ENCODE measurements around the gene FAM181A. TPM values are rescaled to one million over a fixed set of nuclear protein-coding genes. Genes with fewer than 3 reads are reported as not detected.
A peak's percentile ranks its signal among the peaks of the same experiment; 100 is the strongest.

The FAM181A gene
- total RNA-seq, 1 experiment from 2014 or later = not detected

- DNase-seq (ENCODE audit: low read depth, low spot score) (no peak), ATAC-seq (no peak)
- in situ Hi-C loops (cut with HindIII; ENCODE audit: low pct_unique_long_range_greater_than_20kb, low sequenced_read_pairs) (no loop called here), intact Hi-C loops (cut with micrococcal nuclease; ENCODE audit: unreplicated experiment) (no loop called here)
- no peaks in the 10 kb centered on the region for H3K27me3 ChIP-seq (ENCODE audit: control insufficient read depth, insufficient read depth, low read length)
- H3K36me3 ChIP-seq (ENCODE audit: control insufficient read depth, insufficient read depth, low read length) = no peaks in the 10 kb centered on the region
- peaks cover 40% of the 10 kb centered on the region for H3K4me1 ChIP-seq (ENCODE audit: control insufficient read depth, insufficient read depth, low read length)
- POLR2A ChIA-PET = no interaction called here
- CTCF ChIA-PET = interaction anchor here (1.5 kb wide), 1 partner anchor 19 kb away, joined by 7 read pairs; no protein-coding TSS in a partner anchor
- H3K4me3 ChIP-seq (ENCODE audit: low read depth in 2 of 2, low read length in 2 of 2) = no peak overlapping the region
- no peaks in the 10 kb centered on the region for H3K9me3 ChIP-seq (ENCODE audit: control insufficient read depth, insufficient read depth, low read depth, low read length)
- H3K27ac ChIP-seq (ENCODE audit: low read length) = peak overlapping the region; percentile 77
- no peak for TF ChIP-seq SIN3A (IDR thresholded peaks at IDR 0.05; ENCODE audit: borderline replicate concordance, insufficient read depth, low read depth, low read length)
- no peak for TF ChIP-seq POLR2AphosphoS5 (IDR thresholded peaks at IDR 0.05; ENCODE audit: low read depth, low read length)
- TF ChIP-seq TCF7L2 (IDR thresholded peaks at IDR 0.05; ENCODE audit: low read depth, low read length) = no peak
- TF ChIP-seq CTCF (IDR thresholded peaks at IDR 0.05) = no peak
- TF ChIP-seq REST (IDR thresholded peaks at IDR 0.05; ENCODE audit: insufficient read depth in 1 of 2, low read depth in 2 of 2, low read length in 1 of 2) = no peak
- no TSS peak for BruUV-seq (replicated peaks)
Observed at GRCh38 chr14:93958567-93959238, 31.6 kb downstream of the FAM181A start.

- in situ Hi-C loops (cut with HindIII; ENCODE audit: low pct_unique_long_range_greater_than_20kb, low sequenced_read_pairs) = no loop called here
- intact Hi-C loops (cut with micrococcal nuclease; ENCODE audit: unreplicated experiment) = no loop called here
- peaks cover 40% of the 10 kb centered on the region for H3K4me1 ChIP-seq (ENCODE audit: control insufficient read depth, insufficient read depth, low read length)
- peak; percentile 68 for TF ChIP-seq POLR2AphosphoS5 (IDR thresholded peaks at IDR 0.05; ENCODE audit: low read depth, low read length)
- TF ChIP-seq CTCF (IDR thresholded peaks at IDR 0.05) = no peak
- TF ChIP-seq REST (IDR thresholded peaks at IDR 0.05; ENCODE audit: insufficient read depth in 1 of 2, low read depth in 2 of 2, low read length in 1 of 2) = no peak
- no peak for TF ChIP-seq SIN3A (IDR thresholded peaks at IDR 0.05; ENCODE audit: borderline replicate concordance, insufficient read depth, low read depth, low read length)
- peak; percentile 66 for TF ChIP-seq TCF7L2 (IDR thresholded peaks at IDR 0.05; ENCODE audit: low read depth, low read length)
- CTCF ChIA-PET = interaction anchor here (1.5 kb wide), 1 partner anchor 19 kb away, joined by 7 read pairs; no protein-coding TSS in a partner anchor
- no peaks in the 10 kb centered on the region for H3K9me3 ChIP-seq (ENCODE audit: control insufficient read depth, insufficient read depth, low read depth, low read length)
- no TSS peak for BruUV-seq (replicated peaks)
- ATAC-seq (peak; percentile 93), DNase-seq (ENCODE audit: low read depth, low spot score) (peak; percentile 89)
- H3K36me3 ChIP-seq (ENCODE audit: control insufficient read depth, insufficient read depth, low read length) = no peaks in the 10 kb centered on the region
- H3K27me3 ChIP-seq (ENCODE audit: control insufficient read depth, insufficient read depth, low read length) = no peaks in the 10 kb centered on the region
- POLR2A ChIA-PET = no interaction called here
- H3K27ac ChIP-seq (ENCODE audit: low read length) = peak overlapping the region; percentile 77
- H3K4me3 ChIP-seq (ENCODE audit: low read depth in 2 of 2, low read length in 2 of 2) = no peak overlapping the region
Observed at GRCh38 chr14:93959239-93960107, 32.3 kb downstream of the FAM181A start.

Measured in Panc1 (cell line).